Thyroid gland (tissue), 4 donors: Measurements from ENCODE around the gene KRT5.

ENCODE experiments used
- POLR2A ChIP-seq, 2 donors: fragments of 450-650 bp; IDR thresholded peaks; one replicate each; pipeline ENCODE4 v1.6.1; 2017; ENCODE audit warnings: antibody characterized with exemption in 2 of 2, mild to moderate bottlenecking in 2 of 2, moderate library complexity in 1 of 2
- TF ChIP-seq, protein P1 (sequence below), 6 experiments: fragments of 200-600 bp in 3 of 6; fragments of 450-650 bp in 3 of 6; sonication (generic) in 3 of 6; IDR thresholded peaks; one replicate each; pipeline ENCODE4 v1.5.1; 2016 to 2019; ENCODE audit warnings: antibody characterized with exemption in 6 of 6, mild to moderate bottlenecking in 2 of 6, inconsistent platforms in 1 of 6, moderate library complexity in 1 of 6

DNA sequence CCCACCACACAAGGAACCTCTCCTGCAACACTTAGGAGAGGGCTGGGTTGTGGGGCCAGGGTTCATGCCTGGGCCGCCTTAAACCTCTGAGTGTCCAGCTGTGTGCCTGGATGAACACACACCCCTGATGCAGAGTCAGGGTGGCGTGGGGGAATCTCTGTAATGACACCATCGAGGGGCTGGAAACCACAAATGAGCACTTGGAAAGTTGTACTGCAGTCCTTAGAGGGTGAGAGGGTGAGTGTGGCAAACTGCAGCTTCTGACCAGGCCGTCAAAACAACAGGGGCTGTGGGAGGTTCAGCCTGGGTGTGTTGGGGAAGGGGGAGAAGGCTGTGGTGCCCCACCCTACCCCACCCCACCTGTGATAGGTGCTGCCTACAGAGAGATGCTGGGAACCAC lies 12.4 kb upstream of the KRT5 start:
- TF ChIP-seq, protein P1, sequence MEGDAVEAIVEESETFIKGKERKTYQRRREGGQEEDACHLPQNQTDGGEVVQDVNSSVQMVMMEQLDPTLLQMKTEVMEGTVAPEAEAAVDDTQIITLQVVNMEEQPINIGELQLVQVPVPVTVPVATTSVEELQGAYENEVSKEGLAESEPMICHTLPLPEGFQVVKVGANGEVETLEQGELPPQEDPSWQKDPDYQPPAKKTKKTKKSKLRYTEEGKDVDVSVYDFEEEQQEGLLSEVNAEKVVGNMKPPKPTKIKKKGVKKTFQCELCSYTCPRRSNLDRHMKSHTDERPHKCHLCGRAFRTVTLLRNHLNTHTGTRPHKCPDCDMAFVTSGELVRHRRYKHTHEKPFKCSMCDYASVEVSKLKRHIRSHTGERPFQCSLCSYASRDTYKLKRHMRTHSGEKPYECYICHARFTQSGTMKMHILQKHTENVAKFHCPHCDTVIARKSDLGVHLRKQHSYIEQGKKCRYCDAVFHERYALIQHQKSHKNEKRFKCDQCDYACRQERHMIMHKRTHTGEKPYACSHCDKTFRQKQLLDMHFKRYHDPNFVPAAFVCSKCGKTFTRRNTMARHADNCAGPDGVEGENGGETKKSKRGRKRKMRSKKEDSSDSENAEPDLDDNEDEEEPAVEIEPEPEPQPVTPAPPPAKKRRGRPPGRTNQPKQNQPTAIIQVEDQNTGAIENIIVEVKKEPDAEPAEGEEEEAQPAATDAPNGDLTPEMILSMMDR (IDR thresholded peaks at IDR 0.05) = no peak
- TF ChIP-seq POLR2A (IDR thresholded peaks at IDR 0.05) = no peak
